ENCODE measurements around the gene OGA. TPM values are rescaled to one million over a fixed set of nuclear protein-coding genes. Genes with fewer than 3 reads are reported as not detected.

OGA gene
- total and polyA plus RNA-seq, 2 donors (not counting 1 experiment from before 2014, with no cell fraction given), result 128 to 418 TPM

DNA sequence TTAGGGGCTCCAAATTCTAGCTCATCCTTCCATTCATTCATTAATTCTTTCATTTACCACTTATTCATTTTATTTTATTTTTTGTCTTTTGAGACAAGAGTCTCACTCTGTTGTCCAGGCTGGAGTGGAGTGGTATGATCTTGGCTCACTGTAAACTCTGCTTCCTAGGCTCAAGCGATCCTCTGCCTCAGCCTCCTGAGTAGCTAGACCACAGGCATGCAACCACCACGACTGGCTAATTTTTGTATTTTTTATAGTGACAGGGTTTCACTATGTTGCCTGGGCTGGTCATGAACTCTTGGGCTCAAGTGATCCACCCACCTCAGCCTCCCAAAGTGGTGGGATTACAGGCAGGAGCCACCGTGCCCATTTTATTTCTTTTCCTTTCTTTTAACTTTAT, 74.0 kb downstream of the OGA start:
- peaks cover 25% of the 10 kb centered on the region for H3K27me3 Mint-ChIP-seq
- Histone ChIP-seq H3K4me1 (ENCODE audit: control insufficient read depth in 2 of 2, insufficient read depth in 2 of 2, low read length in 2 of 2) (no peaks in the 10 kb centered on the region), H3K4me3 (ENCODE audit: control extremely low read depth in 1 of 5, extremely low read depth in 1 of 5, insufficient read depth in 1 of 5, low read depth in 2 of 5, low read length in 4 of 5) (no peak overlapping the region), H3K27ac (ENCODE audit: low read length in 2 of 2) (no peak overlapping the region), H3K79me2 (ENCODE audit: control insufficient read depth, insufficient read depth, low read length) (no peaks in the 10 kb centered on the region), H3K36me3 (replicated peaks in 1 of 2; ENCODE audit: control extremely low read depth in 1 of 2, control insufficient read depth in 1 of 2, extremely low read depth in 1 of 2, insufficient read depth in 2 of 2, low read length in 1 of 2) (no peaks in the 10 kb centered on the region), H3K9ac (ENCODE audit: low read length) (no peak overlapping the region), H3K27me3 (replicated peaks in 1 of 4; ENCODE audit: control extremely low read depth in 1 of 4, control insufficient read depth in 3 of 4, insufficient read depth in 4 of 4, low read length in 3 of 4) (peaks cover 0 to 22% (median under 1%) of the 10 kb centered on the region in 4 experiments), H2AFZ (ENCODE audit: insufficient read depth, low read depth, low read length, poor library complexity, severe bottlenecking) (no peak overlapping the region), H3K9me3 (ENCODE audit: control extremely low read depth in 1 of 3, control insufficient read depth in 2 of 3, insufficient read depth in 1 of 3, low read length in 2 of 3) (peaks cover 0 to 3% (median 2%) of the 10 kb centered on the region in 3 donors), H3K4me2 (replicated peaks; ENCODE audit: low read depth, low read length, poor library complexity, severe bottlenecking) (no peak overlapping the region), H4K20me1 (ENCODE audit: control insufficient read depth, insufficient read depth, low read length, poor library complexity, severe bottlenecking) (no peaks in the 10 kb centered on the region)
- no peak overlapping the region for H3K4me3 Mint-ChIP-seq
- 100% methylated on average over 1 of the region's 3 CpGs for WGBS (ENCODE audit: insufficient coverage)
- no peak for ATAC-seq (ENCODE audit: low read depth)
- H3K4me1 Mint-ChIP-seq, result no peaks in the 10 kb centered on the region
- ChIA-PET CTCF (no interaction called here), POLR2A (no interaction called here)
- DNase-seq, result no peak
- H3K27ac Mint-ChIP-seq, result no peak overlapping the region
- no peaks in the 10 kb centered on the region for H3K9me3 Mint-ChIP-seq (ENCODE audit: insufficient read depth)
- intact Hi-C loops (cut with micrococcal nuclease), result no loop called here
- no peak for TF ChIP-seq EZH2 (IDR thresholded peaks at IDR 0.05; ENCODE audit: borderline replicate concordance, insufficient read depth, low read depth, low read length, poor library complexity, severe bottlenecking)
- TF ChIP-seq, protein P1, sequence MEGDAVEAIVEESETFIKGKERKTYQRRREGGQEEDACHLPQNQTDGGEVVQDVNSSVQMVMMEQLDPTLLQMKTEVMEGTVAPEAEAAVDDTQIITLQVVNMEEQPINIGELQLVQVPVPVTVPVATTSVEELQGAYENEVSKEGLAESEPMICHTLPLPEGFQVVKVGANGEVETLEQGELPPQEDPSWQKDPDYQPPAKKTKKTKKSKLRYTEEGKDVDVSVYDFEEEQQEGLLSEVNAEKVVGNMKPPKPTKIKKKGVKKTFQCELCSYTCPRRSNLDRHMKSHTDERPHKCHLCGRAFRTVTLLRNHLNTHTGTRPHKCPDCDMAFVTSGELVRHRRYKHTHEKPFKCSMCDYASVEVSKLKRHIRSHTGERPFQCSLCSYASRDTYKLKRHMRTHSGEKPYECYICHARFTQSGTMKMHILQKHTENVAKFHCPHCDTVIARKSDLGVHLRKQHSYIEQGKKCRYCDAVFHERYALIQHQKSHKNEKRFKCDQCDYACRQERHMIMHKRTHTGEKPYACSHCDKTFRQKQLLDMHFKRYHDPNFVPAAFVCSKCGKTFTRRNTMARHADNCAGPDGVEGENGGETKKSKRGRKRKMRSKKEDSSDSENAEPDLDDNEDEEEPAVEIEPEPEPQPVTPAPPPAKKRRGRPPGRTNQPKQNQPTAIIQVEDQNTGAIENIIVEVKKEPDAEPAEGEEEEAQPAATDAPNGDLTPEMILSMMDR (IDR thresholded peaks at IDR 0.05), result no peak

GRCh38 chr10:101741938-101742337, 76.3 kb downstream of the OGA start:
- Histone ChIP-seq H3K27ac (ENCODE audit: low read length in 2 of 2) (no peak overlapping the region), H3K27me3 (replicated peaks in 1 of 4; ENCODE audit: control extremely low read depth in 1 of 4, control insufficient read depth in 3 of 4, insufficient read depth in 4 of 4, low read length in 3 of 4) (peaks cover 0 to 23% (median under 1%) of the 10 kb centered on the region in 4 experiments), H3K4me1 (ENCODE audit: control insufficient read depth in 2 of 2, insufficient read depth in 2 of 2, low read length in 2 of 2) (no peaks in the 10 kb centered on the region), H3K4me2 (replicated peaks; ENCODE audit: low read depth, low read length, poor library complexity, severe bottlenecking) (no peak overlapping the region), H4K20me1 (ENCODE audit: control insufficient read depth, insufficient read depth, low read length, poor library complexity, severe bottlenecking) (no peaks in the 10 kb centered on the region), H2AFZ (ENCODE audit: insufficient read depth, low read depth, low read length, poor library complexity, severe bottlenecking) (no peak overlapping the region), H3K36me3 (replicated peaks in 1 of 2; ENCODE audit: control extremely low read depth in 1 of 2, control insufficient read depth in 1 of 2, extremely low read depth in 1 of 2, insufficient read depth in 2 of 2, low read length in 1 of 2) (no peaks in the 10 kb centered on the region), H3K9me3 (ENCODE audit: control extremely low read depth in 1 of 3, control insufficient read depth in 2 of 3, insufficient read depth in 1 of 3, low read length in 2 of 3) (peaks cover 0 to 3% (median 2%) of the 10 kb centered on the region in 3 donors), H3K79me2 (ENCODE audit: control insufficient read depth, insufficient read depth, low read length) (no peaks in the 10 kb centered on the region), H3K9ac (ENCODE audit: low read length) (no peak overlapping the region), H3K4me3 (ENCODE audit: control extremely low read depth in 1 of 5, extremely low read depth in 1 of 5, insufficient read depth in 1 of 5, low read depth in 2 of 5, low read length in 4 of 5) (no peak overlapping the region)
- ChIA-PET POLR2A (no interaction called here), CTCF (no interaction called here)
- H3K27me3 Mint-ChIP-seq, result peaks cover 25% of the 10 kb centered on the region
- no peak overlapping the region for H3K27ac Mint-ChIP-seq
- no peaks in the 10 kb centered on the region for H3K4me1 Mint-ChIP-seq
- intact Hi-C loops (cut with micrococcal nuclease), result no loop called here
- no peaks in the 10 kb centered on the region for H3K9me3 Mint-ChIP-seq (ENCODE audit: insufficient read depth)
- ATAC-seq (ENCODE audit: low read depth), result no peak
- TF ChIP-seq EZH2 (IDR thresholded peaks at IDR 0.05; ENCODE audit: borderline replicate concordance, insufficient read depth, low read depth, low read length, poor library complexity, severe bottlenecking), result no peak
- TF ChIP-seq, protein P1 (IDR thresholded peaks at IDR 0.05), result no peak
- no peak overlapping the region for H3K4me3 Mint-ChIP-seq
- WGBS (ENCODE audit: insufficient coverage), result 100% methylated on average over 1 of the region's 2 CpGs
- no peak for DNase-seq

All from B cell (primary cell).